ENCODE data around the gene PEX3.

Gene PEX3, protein sequence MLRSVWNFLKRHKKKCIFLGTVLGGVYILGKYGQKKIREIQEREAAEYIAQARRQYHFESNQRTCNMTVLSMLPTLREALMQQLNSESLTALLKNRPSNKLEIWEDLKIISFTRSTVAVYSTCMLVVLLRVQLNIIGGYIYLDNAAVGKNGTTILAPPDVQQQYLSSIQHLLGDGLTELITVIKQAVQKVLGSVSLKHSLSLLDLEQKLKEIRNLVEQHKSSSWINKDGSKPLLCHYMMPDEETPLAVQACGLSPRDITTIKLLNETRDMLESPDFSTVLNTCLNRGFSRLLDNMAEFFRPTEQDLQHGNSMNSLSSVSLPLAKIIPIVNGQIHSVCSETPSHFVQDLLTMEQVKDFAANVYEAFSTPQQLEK

DNA sequence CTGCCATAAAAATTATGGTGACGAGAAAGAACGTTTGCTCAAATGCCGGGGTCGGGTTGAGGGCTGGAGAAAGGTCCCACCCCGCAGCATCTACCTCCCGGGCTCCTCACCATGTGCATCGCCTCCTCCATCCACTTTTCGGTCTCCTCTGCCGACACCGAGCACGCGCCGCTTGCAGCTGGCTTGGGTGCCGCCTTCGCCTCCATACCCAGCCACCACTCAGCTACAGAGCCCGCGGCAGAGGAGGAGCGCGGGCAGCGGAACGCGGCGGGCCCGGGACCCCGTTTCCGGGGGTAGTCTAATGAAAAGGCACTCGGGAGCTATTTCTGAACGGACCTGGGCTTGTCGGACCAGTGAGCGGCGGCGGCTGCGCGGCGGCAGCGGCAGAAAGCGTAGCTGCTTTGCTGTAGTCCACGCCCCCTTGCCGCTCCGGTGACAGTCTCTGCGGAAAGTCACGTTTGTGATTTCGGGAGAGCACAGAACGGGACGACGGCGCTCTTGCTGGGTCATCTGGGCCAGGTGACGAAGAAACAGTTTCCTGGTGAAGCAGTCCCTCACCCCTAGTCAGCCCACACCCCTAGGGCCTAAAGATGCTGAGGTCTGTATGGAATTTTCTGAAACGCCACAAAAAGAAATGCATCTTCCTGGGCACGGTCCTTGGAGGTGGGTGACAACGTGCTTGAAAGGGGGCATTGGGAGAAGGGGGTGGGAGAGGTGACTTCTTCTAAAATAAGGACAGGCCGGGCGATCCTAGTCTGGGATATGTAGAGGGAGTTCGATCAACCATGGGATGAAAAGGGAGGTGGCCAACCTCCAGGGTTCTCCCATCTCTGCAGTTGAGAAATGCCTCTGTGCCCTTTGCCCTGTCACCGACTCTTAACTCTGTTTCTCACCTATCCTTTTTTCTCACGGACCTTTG, at the start of gene PEX3, which contains the start of gene ADAT2:
PEX3 (plus strand) TSS at position 353 of the 919 bp plus-strand sequence; CDS start at position 591, 238 bp downstream.
ADAT2 (minus strand) TSS at position 243 of the 919 bp plus-strand sequence; CDS start at position 206, 37 bp downstream.
- Histone ChIP-seq H3K27ac (peak within 1 kb of the TSS; percentile 54 to 91 (median 89)), H4K20me1 (peaks cover 0 to 7% (median 0%) of the 10 kb centered on the region in 11 experiments; a peak in 2 of 22 replicates), H3K9ac (peak within 1 kb of the TSS; percentile 81 to 92 (median 90)), H3K4me3 (peak within 1 kb of the TSS; percentile 76 to 84 (median 80)), H3K4me2 (peak within 1 kb of the TSS; percentile 78 to 96 (median 91)), H3K9me3 (replicated peaks in 1 of 11) (no peaks in the 10 kb centered on the region), H3K36me3 (peaks cover 0 to 18% (median 5%) of the 10 kb centered on the region in 11 experiments; a peak in 6 of 22 replicates), H3K4me1 (peaks cover 18 to 35% (median 25%) of the 10 kb centered on the region in 10 experiments), H3K27me3 (no peaks in the 10 kb centered on the region)
- TF ChIP-seq Cebpa-rat (IDR thresholded peaks at IDR 0.05) = no peak

DNA sequence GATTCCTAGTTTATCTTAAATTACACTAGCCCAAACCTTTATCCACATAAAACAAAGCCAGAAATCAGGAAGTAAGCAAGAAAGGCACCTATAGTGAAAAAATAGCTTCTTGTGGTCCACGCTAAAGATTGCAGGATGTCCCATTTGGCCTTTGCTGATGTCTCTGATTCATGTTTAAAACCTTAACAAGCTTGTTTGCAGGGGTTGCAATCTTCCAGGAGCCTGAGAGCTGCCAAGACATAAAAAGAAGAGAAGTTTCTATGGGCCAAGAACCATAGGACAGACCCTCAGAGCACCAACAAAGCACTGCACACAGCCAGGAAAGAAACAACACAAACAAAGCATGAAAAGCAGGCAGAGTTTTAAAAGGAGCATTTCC, 49.5 kb upstream of the PEX3 start:
- no peaks in the 10 kb centered on the region for H3K9me3 ChIP-seq (replicated peaks in 1 of 11)
- peak overlapping the region; percentile 11 to 68 (median 47) for H3K4me2 ChIP-seq
- H3K36me3 ChIP-seq = no peaks in the 10 kb centered on the region
- H3K9ac ChIP-seq = no peak overlapping the region
- H3K27me3 ChIP-seq = no peaks in the 10 kb centered on the region
- H3K27ac ChIP-seq = no peak overlapping the region
- H4K20me1 ChIP-seq = no peaks in the 10 kb centered on the region
- TF ChIP-seq Cebpa-rat (IDR thresholded peaks at IDR 0.05) = no peak
- peaks cover 11 to 40% (median 17%) of the 10 kb centered on the region in 10 experiments for H3K4me1 ChIP-seq
- no peak overlapping the region for H3K4me3 ChIP-seq

DNA sequence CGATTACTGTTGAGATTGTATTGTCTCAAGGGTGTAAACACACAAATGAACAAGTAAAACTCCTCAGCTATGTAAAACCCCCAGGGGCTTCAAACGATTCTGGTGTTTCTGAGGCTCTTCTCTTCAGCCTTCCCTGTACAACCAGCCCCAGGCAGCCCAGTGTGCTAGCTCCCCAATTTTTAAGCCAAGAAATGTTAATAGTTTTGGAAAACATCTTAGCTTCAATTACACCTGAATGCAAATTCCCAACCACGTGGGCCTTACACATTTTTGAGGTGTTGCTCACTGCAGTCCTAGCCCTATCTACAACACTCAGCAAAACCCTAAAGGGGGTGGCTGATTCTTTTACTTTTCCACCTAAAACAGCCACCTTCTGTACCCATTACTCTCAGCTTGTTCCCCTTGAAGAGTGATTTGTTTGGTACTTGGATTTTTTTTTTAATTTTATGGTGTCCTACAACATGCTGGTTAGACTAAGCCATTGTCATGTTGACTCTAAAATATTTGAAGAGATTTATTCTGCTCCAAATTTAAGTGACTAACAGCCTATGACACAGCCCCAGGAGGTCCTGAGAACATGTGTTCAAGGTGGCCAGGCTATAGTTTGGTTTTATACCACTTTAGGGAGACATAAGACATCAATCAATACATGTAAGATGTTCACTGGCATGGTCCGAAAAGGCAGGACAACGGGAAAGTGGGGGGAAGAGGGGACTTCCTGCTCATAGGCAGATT, 48.8 kb upstream of the PEX3 start:
- no peaks in the 10 kb centered on the region for H3K9me3 ChIP-seq (replicated peaks in 1 of 11)
- H3K4me1 ChIP-seq = peaks cover 11 to 40% (median 17%) of the 10 kb centered on the region in 10 experiments
- H3K9ac ChIP-seq = no peak overlapping the region
- H3K27me3 ChIP-seq = no peaks in the 10 kb centered on the region
- H3K4me2 ChIP-seq = peak overlapping the region; percentile 11 to 68 (median 47); a peak in 21 of 22 replicates
- no peaks in the 10 kb centered on the region for H4K20me1 ChIP-seq
- H3K27ac ChIP-seq = no peak overlapping the region
- no peak for TF ChIP-seq Cebpa-rat (IDR thresholded peaks at IDR 0.05)
- H3K36me3 ChIP-seq = no peaks in the 10 kb centered on the region
- no peak overlapping the region for H3K4me3 ChIP-seq

DNA sequence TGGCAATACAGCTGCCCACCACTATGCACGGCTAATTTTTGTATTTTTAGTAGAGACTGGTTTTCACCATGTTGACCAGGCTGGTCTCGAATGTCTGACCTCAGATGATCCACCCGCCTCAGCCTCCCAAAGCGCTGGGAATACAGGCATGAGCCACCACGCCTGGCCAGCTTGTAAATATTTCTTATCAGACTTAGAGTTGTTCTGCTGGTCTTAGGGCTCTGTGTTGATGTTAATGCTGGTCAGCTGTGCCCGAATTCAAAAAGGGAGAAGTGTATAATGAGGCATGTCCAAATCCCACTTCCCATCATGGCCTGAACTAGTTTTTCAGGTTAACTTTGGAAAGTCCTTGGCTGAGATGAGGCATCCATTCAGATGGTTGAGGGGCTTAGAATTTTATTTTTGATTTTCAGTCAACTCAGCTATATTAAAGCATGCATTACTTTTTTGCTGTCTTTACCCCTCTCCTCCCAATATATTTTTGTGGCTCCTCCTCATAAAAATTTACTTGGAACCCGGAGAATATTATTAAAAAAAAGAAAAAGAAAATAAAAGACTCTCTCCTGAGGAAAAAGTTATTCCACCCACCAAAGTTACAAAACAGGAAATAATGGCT, 47.8 kb upstream of the PEX3 start:
- no peak for TF ChIP-seq Cebpa-rat (IDR thresholded peaks at IDR 0.05)
- Histone ChIP-seq H3K4me2 (peak overlapping the region in 2 of 11 experiments; percentile 5 to 15; a peak in 1 of 22 replicates), H3K9ac (no peak overlapping the region), H3K27me3 (no peaks in the 10 kb centered on the region), H4K20me1 (no peaks in the 10 kb centered on the region), H3K9me3 (replicated peaks in 1 of 11) (no peaks in the 10 kb centered on the region), H3K27ac (no peak overlapping the region), H3K4me1 (peaks cover 11 to 40% (median 17%) of the 10 kb centered on the region in 10 experiments), H3K4me3 (no peak overlapping the region), H3K36me3 (no peaks in the 10 kb centered on the region)

DNA sequence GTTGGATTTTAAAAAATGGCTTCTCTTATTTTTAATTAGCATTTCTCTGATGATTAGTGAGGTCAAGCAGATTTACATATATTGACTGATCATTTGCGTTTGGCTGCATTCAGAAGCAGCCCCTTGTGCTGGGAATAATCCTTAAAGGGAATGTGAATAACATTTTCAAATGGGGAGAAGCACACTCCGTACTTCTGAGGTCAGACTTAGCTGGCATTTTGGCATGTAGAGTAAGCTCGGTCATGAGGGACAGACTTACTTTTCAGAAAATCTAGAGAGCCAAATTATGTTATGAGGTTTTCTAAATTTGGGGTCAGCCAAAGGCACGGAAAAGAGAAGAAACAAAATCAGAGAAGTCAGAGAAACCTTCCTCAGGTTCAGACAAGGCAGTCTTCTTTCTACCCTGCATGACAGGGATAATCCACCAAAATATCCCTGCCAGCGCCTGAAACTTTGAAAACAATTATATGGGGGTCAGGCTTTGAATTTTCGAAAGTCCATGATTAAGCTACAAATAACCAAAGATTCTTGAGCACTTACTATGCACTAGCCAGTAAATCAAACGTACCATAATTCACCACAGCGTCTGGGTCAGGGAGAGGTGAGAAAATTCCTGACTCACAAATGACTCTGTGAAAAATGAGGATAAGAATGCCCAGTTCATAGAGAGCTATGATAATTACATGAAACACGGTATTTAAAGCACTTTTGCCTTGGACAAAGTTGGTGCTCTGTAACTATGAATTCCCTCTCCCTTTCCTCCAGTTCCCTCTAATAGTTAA, 45.0 kb upstream of the PEX3 start:
- Histone ChIP-seq H3K4me3 (no peak overlapping the region), H3K4me1 (peaks cover 11 to 24% (median 13%) of the 10 kb centered on the region in 10 experiments), H3K36me3 (no peaks in the 10 kb centered on the region), H3K27me3 (no peaks in the 10 kb centered on the region), H3K9ac (no peak overlapping the region), H3K27ac (no peak overlapping the region), H3K4me2 (no peak overlapping the region), H3K9me3 (replicated peaks in 1 of 11) (peaks cover 0 to 5% (median 0%) of the 10 kb centered on the region in 11 experiments; a peak in 1 of 22 replicates), H4K20me1 (no peaks in the 10 kb centered on the region)
- TF ChIP-seq Cebpa-rat (IDR thresholded peaks at IDR 0.05) = no peak

DNA sequence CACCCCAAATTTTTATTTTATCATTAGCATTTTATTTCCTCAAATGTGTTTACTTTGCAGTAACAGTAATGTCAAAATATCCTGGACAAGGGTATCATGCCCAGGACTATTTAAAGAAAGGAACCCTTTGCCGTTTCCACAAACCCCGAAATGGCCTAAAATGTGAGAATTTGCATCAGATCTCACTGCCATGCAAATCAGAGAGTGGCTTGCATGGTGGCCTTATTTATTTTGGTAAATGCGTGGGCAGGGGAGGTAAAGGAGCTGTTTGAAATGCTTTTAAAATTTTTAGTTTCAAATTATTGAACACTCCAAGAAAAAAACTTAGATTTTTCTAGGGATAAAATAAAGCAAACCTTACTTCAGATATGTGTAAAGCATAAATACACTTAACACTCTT, 43.9 kb upstream of the PEX3 start:
- no peak overlapping the region for H3K4me3 ChIP-seq
- TF ChIP-seq Cebpa-rat (IDR thresholded peaks at IDR 0.05) = no peak

DNA sequence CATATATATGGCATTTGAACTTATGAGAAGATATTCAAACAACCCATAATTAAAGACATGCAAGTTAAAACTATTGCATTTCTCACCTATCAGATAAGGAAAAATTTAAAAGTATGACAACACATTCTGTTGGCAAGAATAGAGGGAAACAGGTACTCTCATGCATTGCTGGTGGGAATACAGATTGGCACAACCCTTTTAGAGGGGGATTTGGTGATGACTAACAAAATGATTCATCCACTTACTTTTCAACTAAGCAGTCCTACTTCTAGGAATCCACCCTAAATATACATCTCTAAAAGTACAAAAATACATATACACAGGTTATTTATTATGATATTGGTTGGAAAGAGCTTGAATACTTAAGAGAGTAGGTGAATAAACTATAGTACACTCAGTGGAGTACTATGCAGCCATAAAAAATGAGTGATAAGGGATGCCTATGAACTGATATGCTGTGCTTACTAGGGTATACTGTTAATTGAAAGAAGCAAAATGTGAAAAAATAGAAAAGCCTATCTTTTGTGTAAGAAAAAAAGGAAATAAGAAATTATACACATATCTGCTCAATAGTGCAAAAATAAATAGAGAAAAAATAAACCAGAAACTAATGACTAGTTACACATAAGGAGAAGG, 42.3 kb upstream of the PEX3 start:
- Histone ChIP-seq H3K9me3 (replicated peaks in 1 of 11) (peaks cover 0 to 5% (median 0%) of the 10 kb centered on the region in 11 experiments; a peak in 1 of 22 replicates), H3K27me3 (no peaks in the 10 kb centered on the region), H3K4me3 (no peak overlapping the region), H3K9ac (no peak overlapping the region), H4K20me1 (no peaks in the 10 kb centered on the region), H3K4me2 (no peak overlapping the region), H3K4me1 (peaks cover 0 to 3% (median 0%) of the 10 kb centered on the region in 10 experiments; a peak in 2 of 20 replicates), H3K36me3 (no peaks in the 10 kb centered on the region), H3K27ac (no peak overlapping the region)
- no peak for TF ChIP-seq Cebpa-rat (IDR thresholded peaks at IDR 0.05)

More for the DNA sequence above, 43.9 kb upstream of the PEX3 start:
- Histone ChIP-seq H3K4me1 (peaks cover 2 to 14% (median 2%) of the 10 kb centered on the region in 10 experiments; a peak in 17 of 20 replicates), H4K20me1 (no peaks in the 10 kb centered on the region), H3K4me2 (no peak overlapping the region), H3K9ac (no peak overlapping the region), H3K27ac (no peak overlapping the region), H3K27me3 (no peaks in the 10 kb centered on the region), H3K9me3 (replicated peaks in 1 of 11) (peaks cover 0 to 5% (median 0%) of the 10 kb centered on the region in 11 experiments; a peak in 1 of 22 replicates), H3K36me3 (no peaks in the 10 kb centered on the region)
